Neutrophil (primary cell): Measurements from ENCODE around the gene MGAT1.

ENCODE experiments used
- H3K27ac ChIP-seq: fragments of 200-600 bp; sonication (generic); 2 replicates; pipeline ENCODE4 v1.5.1; 2016; ENCODE audit warnings: mild to moderate bottlenecking, moderate library complexity
- H3K27me3 ChIP-seq: fragments of 200-600 bp; sonication (generic); 2 replicates; pipeline ENCODE4 v1.6.0; 2016; ENCODE audit warnings: mild to moderate bottlenecking
- H3K36me3 ChIP-seq: fragments of 200-600 bp; sonication (generic); 2 replicates; pipeline ENCODE4 v1.5.1; 2017
- H3K4me1 ChIP-seq, 2 experiments: fragments of 200-600 bp in 1 of 2; sonication (generic) in 1 of 2; 1 replicate in 1 of 2; 2 replicates in 1 of 2; pipeline versions ENCODE4 v1.5.1 to v1.6.1; 2013 to 2016; ENCODE audit warnings: low read depth in 1 of 2, low read length in 1 of 2, mild to moderate bottlenecking in 1 of 2, moderate library complexity in 1 of 2; ENCODE audit not compliant: control insufficient read depth in 1 of 2, insufficient read depth in 1 of 2
- H3K4me3 ChIP-seq, 2 experiments: fragments of 200-600 bp in 1 of 2; sonication (generic) in 1 of 2; 1 replicate in 1 of 2; 2 replicates in 1 of 2; pipeline ENCODE4 v1.5.1; 2013 to 2016; ENCODE audit warnings: low read depth in 1 of 2, low read length in 1 of 2, mild to moderate bottlenecking in 1 of 2, moderate library complexity in 1 of 2
- H3K9me3 ChIP-seq: fragments of 200-600 bp; sonication (generic); 2 replicates; pipeline ENCODE4 v1.5.1; 2016
- TF ChIP-seq, protein P1 (sequence below): fragments of 200-600 bp; sonication (generic); IDR thresholded peaks from 2 replicates; pipeline ENCODE4 v1.5.1; 2016; ENCODE audit warnings: antibody characterized with exemption

Gene MGAT1

DNA sequence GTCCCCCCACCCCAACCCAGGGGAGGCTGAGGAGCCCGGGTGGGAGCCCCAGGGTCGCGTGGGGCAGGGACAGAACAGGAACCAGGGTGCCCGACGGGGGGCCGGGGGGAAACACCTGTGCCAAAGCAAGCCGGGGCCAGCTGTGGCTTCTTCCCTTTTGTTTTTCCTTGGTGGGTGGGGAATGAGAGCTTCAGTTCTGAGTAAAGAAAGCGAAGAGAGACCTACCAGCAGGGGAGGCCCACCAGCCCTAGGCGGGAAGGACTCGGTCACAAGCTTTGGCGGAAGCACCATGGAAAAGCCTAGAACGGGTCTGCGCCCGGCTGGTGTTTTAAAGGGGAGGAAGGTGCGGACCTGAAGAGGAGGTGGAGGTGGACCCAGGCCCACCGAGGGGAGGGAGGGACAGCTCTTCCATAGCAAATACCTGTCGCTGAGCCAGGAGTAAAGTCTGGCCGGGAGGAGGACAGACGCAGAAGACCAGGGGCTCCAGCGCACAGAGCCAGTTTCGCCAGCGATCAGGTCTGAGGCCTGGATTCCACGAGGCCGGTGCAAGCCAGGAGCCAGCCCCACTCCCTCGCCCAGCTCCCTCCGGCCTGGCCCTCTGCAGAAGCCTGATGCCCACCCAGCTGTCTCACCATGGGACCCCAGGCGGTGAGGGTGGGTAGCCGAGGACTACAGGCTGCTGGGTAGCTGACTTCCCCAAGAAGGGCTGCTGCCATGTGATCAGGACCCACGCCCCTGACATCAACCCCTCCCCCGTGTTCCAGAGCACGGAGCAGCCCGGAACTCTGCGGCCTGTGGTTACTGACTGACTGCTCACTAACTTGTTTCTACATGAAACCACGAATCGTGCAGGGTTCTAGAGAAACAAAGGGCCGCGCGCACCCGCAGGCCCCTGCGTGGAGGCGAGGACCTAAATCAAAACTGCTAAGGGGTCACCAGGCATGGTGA, 849 bp upstream of the MGAT1 start:
- Histone ChIP-seq H3K27ac (peak overlapping the region; percentile 99), H3K4me1 (peaks cover 89 to 90% of the 10 kb centered on the region in 2 experiments), H3K36me3 (peaks cover 14% of the 10 kb centered on the region), H3K4me3 (peak overlapping the region; percentile 92 to 99), H3K9me3 (no peaks in the 10 kb centered on the region), H3K27me3 (no peaks in the 10 kb centered on the region)
- TF ChIP-seq, protein P1, sequence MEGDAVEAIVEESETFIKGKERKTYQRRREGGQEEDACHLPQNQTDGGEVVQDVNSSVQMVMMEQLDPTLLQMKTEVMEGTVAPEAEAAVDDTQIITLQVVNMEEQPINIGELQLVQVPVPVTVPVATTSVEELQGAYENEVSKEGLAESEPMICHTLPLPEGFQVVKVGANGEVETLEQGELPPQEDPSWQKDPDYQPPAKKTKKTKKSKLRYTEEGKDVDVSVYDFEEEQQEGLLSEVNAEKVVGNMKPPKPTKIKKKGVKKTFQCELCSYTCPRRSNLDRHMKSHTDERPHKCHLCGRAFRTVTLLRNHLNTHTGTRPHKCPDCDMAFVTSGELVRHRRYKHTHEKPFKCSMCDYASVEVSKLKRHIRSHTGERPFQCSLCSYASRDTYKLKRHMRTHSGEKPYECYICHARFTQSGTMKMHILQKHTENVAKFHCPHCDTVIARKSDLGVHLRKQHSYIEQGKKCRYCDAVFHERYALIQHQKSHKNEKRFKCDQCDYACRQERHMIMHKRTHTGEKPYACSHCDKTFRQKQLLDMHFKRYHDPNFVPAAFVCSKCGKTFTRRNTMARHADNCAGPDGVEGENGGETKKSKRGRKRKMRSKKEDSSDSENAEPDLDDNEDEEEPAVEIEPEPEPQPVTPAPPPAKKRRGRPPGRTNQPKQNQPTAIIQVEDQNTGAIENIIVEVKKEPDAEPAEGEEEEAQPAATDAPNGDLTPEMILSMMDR, result peak; percentile 53

DNA sequence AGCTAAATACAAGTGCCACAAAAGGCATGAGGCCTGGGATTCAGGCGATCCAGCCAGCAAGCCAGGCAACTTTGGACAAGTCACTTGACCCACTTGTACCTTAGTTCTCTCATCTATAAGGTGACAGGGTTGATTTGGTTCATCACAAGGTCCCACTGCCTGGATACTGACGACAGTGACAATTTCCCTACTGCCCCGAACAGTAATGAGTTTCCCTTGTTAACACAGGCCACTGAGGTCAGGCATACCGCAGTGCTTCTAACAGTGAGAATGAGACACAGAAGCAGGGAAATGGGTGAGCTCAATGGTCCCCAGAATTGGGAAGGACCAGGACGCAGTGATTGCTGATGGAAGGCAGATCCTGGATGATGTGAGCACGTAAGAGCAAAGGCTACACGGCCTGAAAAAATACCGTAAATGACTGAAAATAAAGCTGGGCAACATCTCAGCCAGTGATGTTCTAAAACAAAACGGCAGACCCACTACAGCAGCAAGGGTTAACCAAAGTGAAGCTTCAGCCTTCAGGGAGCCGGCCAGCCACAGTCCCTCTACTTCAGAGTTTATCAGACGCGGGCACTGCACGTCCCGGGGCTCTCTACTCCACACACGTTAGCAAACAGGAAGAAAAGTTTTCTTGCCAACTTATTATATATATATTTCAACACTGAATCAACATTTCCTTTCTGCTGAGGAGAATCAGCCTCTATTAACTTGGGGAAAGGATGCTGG, 846 bp downstream of the MGAT1 start:
- peaks cover 88 to 90% of the 10 kb centered on the region in 2 experiments for H3K4me1 ChIP-seq
- no peaks in the 10 kb centered on the region for H3K27me3 ChIP-seq
- H3K36me3 ChIP-seq, result peaks cover 14% of the 10 kb centered on the region

DNA sequence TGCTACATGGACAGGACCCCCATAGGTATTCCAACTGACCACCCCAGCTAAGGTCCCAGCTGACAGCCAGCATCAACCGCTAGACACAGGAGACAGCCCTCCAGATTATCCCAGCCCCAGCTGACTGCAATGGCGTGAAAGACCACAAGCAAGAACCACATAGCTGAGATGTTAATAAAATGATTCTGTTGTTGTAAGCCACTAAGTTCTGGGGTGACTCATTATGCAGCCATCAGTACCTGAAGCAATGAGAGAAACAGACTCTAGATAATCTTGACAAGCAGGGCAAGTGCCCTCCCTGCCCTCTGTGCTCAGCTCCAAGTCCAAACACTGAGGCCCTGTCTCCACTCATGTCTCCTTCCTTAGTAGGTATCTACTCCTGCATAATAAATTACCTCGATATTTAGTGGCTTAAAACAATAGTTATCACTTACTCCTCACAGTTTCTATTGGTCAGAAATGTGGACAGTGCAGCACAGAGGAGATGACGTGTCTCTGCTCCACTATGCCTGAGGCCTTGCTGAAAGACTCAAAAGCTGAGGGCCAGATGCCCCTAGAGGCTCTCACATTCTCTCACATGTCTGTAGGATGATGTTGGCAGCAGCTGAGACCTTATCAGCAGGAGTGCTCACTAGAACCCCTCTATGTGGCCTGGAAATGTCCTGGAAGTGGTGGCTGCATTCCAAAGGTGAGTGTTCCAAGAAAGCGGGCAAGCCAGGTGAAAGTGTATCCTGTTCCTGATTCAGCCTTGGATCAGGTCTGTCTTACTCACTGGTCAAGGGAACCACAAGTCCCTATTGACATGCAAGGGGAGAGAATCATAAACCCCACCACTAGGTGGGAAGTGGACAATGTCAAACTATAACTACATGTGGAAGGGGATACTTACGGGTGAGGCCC, 2.5 kb downstream of the MGAT1 start:
- Histone ChIP-seq H3K36me3 (peaks cover 24% of the 10 kb centered on the region), H3K27me3 (no peaks in the 10 kb centered on the region), H3K4me3 (peak overlapping the region in 1 of 2 experiments; percentile 3), H3K9me3 (no peaks in the 10 kb centered on the region), H3K4me1 (peaks cover 72 to 80% of the 10 kb centered on the region in 2 experiments), H3K27ac (peak overlapping the region; percentile 99)
- TF ChIP-seq, protein P1, result no peak

More for the DNA sequence above, 846 bp downstream of the MGAT1 start:
- TF ChIP-seq, protein P1, result no peak
- peak overlapping the region; percentile 92 to 99 for H3K4me3 ChIP-seq
- H3K9me3 ChIP-seq, result no peaks in the 10 kb centered on the region
- peak overlapping the region; percentile 99 for H3K27ac ChIP-seq

DNA sequence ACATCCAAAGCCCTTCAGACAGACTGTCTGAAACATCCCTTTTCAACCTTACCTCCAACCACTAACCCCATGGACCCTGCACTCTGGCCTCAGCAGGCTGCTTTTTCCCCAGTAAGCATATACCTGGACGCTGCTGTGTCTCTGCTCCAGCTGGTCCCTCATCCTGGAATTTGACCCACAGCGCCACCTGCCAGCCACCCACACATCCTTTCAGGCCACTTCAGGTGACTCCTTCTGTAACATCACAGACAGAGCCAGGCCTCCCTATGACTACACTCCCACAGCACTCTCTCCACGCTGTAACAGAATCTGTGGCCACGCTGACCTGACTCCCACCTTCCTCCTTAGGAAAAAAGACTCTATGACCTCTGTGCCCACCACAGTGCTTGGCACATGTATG, 3.4 kb downstream of the MGAT1 start:
- H3K4me3 ChIP-seq, result no peak overlapping the region
- H3K4me1 ChIP-seq, result peaks cover 62 to 70% of the 10 kb centered on the region in 2 experiments
- H3K9me3 ChIP-seq, result no peaks in the 10 kb centered on the region
- H3K27ac ChIP-seq, result peak overlapping the region; percentile 44
- H3K36me3 ChIP-seq, result peaks cover 32% of the 10 kb centered on the region
- no peaks in the 10 kb centered on the region for H3K27me3 ChIP-seq
- TF ChIP-seq, protein P1, result no peak

DNA sequence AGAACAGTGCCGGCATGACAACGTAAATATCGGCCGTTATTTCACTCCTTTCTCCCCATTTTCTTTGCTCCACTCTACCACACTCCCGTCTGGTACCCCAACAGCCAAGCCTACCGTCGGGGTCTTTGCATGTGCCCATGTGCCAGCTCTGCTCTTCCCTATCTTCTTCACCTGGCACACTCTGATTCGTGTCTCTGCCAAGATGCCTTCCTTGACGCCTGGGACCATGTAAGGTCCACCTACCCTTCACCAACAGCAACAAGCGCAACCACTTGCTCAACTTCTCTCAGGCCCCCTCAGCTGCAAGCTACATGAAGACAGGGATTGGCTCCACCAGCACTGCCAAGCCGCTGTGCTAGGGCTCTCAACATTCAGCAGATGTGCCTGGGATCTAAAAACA, 4.4 kb downstream of the MGAT1 start:
- no peaks in the 10 kb centered on the region for H3K9me3 ChIP-seq
- no peaks in the 10 kb centered on the region for H3K27me3 ChIP-seq
- TF ChIP-seq, protein P1, result no peak
- peak overlapping the region; percentile 44 for H3K27ac ChIP-seq
- H3K36me3 ChIP-seq, result peaks cover 34% of the 10 kb centered on the region
- peaks cover 52 to 63% of the 10 kb centered on the region in 2 experiments for H3K4me1 ChIP-seq
- no peak overlapping the region for H3K4me3 ChIP-seq
